LNCAP (cell line): ENCODE measurements around the gene SYN1.
A peak's percentile ranks its signal among the peaks of the same experiment; 100 is the strongest.

Experiments
- CTCF ChIP-seq: fragments of 450-650 bp; IDR thresholded peaks from 2 replicates; pipeline ENCODE4 v1.5.1; 2017; ENCODE audit warnings: mild to moderate bottlenecking

The SYN1 gene

GRCh38 chrX:47558436-47558835 lies 61.2 kb downstream of the SYN1 start:
- TF ChIP-seq CTCF = no peak

GRCh38 chrX:47556045-47556623 lies 63.5 kb downstream of the SYN1 start:
- no peak for TF ChIP-seq CTCF

GRCh38 chrX:47543496-47543895 lies 76.2 kb downstream of the SYN1 start:
- TF ChIP-seq CTCF = no peak

DNA sequence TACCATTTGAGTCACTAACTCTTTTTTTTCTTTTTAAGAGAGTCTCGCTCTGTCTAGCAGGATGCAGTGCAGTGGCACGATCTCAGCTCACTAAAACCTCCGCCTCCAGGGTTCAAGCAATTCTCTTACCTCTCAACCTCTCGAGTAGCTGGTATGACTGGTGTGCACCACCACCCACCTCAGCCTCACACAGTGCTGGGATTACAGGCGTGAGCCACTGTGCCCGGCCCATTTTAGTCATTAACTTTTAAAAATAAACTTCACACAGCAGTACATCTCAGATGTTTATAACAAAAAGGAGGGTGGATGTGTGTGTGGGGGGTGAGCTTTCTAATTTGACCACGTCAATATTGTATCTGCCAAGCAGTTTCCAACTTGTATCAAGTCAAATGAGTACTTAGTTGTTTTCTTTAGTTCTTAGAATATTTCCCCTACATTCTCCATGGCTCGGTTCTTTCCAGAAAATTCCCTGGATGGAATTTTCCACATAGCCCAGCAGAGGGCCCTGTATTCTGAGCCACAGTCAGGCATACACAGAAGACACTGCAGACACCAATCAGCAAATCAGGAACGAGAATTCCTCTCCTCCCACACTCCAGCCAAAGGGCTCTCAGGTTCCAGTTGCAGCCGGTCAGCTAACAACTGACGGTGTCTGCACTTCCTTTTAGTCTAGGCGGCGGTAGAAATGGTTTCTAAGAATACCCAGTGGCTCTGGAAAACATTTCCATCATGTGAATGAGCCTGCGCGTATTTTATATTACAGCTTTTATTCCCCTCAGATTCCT lies 78.7 kb downstream of the SYN1 start:
- peak; percentile 52 for TF ChIP-seq CTCF

DNA sequence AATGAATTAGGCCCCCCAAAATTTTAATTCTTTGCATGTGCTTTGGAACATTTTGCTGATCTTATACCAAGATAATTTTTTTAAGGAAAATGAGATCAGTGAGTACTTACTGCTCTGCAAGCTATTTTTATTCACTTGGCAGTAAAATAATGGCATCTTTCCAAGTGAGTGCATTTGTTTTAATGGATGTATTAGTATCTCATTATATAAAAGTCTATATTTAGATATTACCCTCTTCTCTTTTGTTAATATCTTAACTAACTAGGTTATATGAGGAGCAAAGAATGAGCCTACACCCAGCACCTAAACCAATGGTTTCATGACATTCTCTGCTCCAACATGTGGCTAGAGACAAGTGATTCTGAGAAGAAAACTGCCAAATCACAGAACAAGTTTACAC lies 79.8 kb downstream of the SYN1 start:
- TF ChIP-seq CTCF = no peak

DNA sequence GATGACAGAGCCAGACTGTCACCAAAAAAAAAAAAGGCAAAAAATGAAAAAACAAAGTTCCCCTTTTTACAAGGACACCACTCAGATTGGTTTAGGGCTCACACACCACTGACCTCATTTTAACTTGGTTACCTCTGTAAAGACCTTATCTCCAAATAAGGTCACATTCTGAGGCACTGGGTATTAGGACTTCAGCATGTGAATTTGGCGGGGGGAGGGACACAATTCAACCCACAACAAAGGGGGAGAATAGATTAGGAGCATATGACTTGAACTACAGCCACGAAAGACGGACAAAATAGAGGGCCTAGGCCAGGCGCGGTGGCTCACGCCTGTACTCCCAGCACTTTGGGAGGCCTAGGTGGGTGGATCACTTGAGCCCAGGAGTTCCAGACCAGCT lies 89.6 kb downstream of the SYN1 start:
- no peak for TF ChIP-seq CTCF

DNA sequence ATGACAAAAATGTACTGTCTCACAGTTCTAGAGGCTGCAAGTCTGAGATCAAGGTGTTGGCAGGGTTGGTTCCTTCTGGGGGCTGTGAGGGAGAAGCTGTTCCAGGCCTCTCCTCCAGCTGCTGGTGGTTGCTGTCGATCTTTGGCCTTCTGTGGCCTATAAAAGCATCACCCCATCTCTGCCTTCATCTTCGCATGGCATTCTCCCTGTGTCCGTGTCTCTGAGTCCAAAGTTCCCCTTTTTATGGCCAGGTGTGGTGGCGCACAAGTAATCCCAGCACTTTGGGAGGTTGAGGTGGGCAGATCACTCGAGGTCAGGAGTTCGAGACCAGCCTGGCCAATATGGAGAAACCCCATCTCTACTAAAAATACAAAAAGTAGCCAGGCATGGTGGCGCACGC lies 90.1 kb downstream of the SYN1 start:
- no peak for TF ChIP-seq CTCF
